Measurements from ENCODE around the gene GBP2.

The GBP2 gene

DNA sequence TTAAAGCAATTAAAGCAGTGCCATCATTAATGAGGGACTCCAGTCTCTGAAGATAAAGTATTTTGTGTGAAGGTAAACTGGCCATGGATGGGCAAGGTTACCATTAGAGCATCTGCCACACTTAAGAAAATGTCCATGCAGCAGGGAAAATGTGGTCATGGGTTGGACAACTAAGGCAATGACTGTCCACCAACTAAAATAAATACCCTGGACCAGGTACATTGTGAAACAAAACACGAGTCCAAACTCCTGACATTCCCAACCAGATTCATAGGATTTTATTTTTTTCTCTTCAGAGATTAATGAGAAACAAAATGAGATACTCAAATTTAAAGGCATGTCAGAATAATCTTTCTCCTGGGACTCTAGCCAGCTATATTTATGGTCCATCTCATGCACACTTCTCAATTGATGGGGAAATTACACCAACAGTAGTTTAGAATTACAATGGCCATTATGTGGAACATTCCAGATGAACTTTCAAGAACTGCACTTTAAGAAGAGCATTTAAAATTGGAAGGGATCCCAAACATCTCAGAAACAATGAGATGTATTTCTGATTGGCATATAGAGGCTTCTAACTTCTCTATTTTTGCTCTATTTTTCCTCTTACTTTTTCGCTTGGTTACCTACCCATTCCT, 41.8 kb upstream of the GBP2 start:
- TF ChIP-seq ZFX (IDR thresholded peaks at IDR 0.05; ENCODE audit: borderline replicate concordance), result no peak
- TF ChIP-seq, protein P1, sequence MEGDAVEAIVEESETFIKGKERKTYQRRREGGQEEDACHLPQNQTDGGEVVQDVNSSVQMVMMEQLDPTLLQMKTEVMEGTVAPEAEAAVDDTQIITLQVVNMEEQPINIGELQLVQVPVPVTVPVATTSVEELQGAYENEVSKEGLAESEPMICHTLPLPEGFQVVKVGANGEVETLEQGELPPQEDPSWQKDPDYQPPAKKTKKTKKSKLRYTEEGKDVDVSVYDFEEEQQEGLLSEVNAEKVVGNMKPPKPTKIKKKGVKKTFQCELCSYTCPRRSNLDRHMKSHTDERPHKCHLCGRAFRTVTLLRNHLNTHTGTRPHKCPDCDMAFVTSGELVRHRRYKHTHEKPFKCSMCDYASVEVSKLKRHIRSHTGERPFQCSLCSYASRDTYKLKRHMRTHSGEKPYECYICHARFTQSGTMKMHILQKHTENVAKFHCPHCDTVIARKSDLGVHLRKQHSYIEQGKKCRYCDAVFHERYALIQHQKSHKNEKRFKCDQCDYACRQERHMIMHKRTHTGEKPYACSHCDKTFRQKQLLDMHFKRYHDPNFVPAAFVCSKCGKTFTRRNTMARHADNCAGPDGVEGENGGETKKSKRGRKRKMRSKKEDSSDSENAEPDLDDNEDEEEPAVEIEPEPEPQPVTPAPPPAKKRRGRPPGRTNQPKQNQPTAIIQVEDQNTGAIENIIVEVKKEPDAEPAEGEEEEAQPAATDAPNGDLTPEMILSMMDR (IDR thresholded peaks at IDR 0.05), result no peak
- H3K27ac ChIP-seq, result no peak overlapping the region

DNA sequence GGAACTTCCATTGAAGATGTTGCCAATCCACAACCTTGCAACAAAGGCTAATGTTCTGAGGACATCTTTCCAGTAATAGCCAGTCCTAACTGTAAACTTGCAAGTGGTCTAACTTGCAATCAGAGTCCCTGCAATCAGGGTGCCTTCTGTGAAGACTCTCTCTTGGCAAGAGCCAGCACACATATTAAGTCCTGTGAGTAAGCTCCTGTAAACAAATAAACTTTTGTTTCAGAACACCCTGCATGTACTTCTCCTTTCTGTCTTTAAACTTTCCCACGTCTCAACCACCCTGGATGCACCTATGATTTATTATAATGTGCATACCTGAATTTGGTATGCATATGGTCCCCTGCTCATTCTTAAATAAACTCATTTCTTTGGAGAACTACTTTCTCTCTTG, 40.8 kb upstream of the GBP2 start:
- H3K27ac ChIP-seq, result no peak overlapping the region
- TF ChIP-seq ZFX (IDR thresholded peaks at IDR 0.05; ENCODE audit: borderline replicate concordance), result no peak
- TF ChIP-seq, protein P1 (IDR thresholded peaks at IDR 0.05), result no peak

DNA sequence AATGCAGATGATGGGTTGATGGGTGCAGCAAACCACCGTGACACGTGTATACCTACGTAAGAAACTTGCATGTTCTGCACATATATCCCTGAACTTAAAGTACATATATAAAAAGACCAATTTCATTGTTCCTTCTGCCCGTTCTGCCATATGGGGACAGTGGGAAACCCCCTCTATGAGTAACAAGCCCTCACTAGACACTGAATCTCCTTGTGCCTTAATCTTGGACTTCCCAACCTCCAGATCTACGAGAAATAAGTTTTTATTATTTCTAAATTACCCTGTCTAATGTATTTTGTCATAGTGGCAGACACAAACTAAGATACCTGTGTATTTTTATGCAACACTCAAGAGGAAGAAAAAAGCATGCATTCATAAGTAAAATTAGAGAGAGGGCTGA, 39.9 kb upstream of the GBP2 start:
- H3K27ac ChIP-seq, result no peak overlapping the region
- TF ChIP-seq, protein P1 (IDR thresholded peaks at IDR 0.05), result no peak
- TF ChIP-seq ZFX (IDR thresholded peaks at IDR 0.05; ENCODE audit: borderline replicate concordance), result no peak

DNA sequence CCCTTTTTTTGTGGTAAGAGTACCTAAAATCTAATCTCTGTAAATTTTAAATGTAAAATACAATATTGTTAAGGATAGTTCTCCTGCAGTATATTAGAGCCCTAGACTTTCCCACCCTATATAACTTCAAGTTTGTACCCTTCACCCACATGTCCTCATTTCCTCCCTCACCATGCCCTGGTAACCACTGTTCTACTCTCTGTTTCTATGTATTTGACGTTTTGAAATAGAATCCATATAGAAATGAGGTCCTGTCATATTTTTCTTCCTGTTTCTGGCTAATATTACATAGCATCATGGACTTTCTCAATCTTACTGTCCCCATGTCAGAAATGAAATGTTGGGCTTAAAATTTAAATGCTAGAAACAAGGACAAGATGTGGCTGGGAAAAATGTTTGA, 25.1 kb upstream of the GBP2 start:
- TF ChIP-seq, protein P1 (IDR thresholded peaks at IDR 0.05), result no peak
- no peak for TF ChIP-seq ZFX (IDR thresholded peaks at IDR 0.05; ENCODE audit: borderline replicate concordance)
- H3K27ac ChIP-seq, result no peak overlapping the region

DNA sequence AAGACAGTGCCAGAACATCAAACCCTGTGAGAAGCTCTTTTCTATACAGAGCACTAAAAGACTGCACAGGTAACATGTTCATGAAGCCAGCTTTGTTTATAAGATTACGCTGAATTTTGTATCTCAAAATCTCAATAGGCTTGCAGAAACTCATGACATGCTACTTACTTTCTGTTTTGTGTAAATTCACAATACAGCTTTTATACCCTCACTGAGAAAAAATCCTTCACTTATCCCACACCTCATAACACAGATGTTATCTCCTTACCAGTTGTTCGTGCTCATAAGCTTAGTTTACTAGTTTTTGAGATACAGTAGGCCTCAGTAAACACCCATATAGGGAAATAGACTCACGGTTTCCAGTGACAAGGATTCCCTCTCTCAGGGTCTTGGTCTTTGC, 24.1 kb upstream of the GBP2 start:
- H3K27ac ChIP-seq, result no peak overlapping the region

DNA sequence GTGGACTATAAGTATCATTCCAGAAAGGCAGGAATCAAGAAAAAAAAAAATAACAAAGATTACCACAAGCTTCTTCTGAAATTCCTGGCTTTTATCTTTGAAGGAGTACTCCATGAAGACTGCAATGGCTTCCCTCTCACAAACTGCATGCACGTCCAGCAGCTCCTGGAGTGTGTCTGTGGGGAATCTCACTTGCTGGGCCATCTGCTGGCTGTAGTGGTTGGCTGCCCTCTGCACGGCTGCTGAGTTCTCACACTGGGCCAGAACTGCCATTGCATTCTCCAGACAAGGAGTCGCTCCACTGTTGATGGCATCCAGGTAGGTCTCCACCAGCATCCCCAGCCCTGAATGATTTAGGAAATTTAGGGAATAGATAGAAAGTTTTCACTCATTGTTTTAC, 23.3 kb upstream of the GBP2 start:
- TF ChIP-seq, protein P1 (IDR thresholded peaks at IDR 0.05), result no peak
- no peak for TF ChIP-seq ZFX (IDR thresholded peaks at IDR 0.05; ENCODE audit: borderline replicate concordance)
- no peak overlapping the region for H3K27ac ChIP-seq

More for the DNA sequence above, 24.1 kb upstream of the GBP2 start:
- TF ChIP-seq ZFX (IDR thresholded peaks at IDR 0.05; ENCODE audit: borderline replicate concordance), result no peak
- TF ChIP-seq, protein P1 (IDR thresholded peaks at IDR 0.05), result no peak

DNA sequence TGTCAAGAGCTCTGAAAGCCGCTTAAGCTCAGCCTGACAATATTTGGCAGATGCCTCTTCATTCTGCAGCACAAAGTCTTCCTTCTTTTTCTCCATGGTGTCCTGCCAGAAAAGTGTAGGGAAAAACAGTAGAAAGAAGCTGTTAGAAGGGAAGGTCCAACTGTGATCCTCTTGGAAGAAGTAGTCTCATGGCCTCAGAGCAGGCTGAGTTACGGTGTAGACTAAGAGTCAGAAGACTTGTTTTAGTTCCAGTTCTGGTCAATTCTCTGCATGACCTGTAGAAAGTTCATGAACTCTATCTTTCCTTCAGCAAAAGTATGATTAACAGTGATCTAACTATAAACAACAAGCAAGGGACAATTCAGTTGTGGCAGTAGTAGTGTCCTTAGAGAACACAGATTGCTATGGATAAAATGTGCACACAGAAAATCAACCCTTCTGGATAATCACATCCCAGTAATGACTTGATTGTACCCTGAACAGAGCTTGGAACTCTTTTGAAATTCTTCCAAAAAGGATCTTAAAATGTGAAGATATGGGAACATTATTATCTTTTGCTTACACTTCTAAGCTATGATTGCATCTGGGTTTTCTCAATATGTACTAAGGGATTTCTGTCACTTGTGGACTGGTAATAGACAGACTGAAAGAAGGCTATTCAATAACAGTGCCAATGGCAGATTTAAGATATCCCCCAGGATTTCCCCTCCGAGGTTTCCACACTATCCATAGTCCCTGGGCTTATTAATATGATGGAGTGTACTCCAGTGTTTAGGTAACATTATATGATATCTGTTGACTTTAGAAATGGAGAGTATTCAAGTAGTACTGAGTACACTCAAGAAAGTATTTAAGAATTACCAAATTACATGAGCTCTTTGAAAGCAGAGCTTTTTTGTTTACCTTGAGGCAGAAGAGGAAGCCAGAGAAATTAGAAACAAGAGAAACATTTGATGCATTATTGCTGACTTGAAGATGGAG, 22.1 kb upstream of the GBP2 start:
- no peak overlapping the region for H3K27ac ChIP-seq
- no peak for TF ChIP-seq ZFX (IDR thresholded peaks at IDR 0.05; ENCODE audit: borderline replicate concordance)
- TF ChIP-seq, protein P1 (IDR thresholded peaks at IDR 0.05), result no peak
